GM18909 (cell line): ENCODE data around the gene METRNL.

Experiments used
- ATAC-seq: cut with Tn5 transposase; IDR thresholded peaks from one replicate; pipeline ENCODE4 v1.9.1; 2021; ENCODE audit warnings: mild to moderate bottlenecking; ENCODE audit not compliant: unreplicated experiment, poor library complexity

The METRNL gene

DNA sequence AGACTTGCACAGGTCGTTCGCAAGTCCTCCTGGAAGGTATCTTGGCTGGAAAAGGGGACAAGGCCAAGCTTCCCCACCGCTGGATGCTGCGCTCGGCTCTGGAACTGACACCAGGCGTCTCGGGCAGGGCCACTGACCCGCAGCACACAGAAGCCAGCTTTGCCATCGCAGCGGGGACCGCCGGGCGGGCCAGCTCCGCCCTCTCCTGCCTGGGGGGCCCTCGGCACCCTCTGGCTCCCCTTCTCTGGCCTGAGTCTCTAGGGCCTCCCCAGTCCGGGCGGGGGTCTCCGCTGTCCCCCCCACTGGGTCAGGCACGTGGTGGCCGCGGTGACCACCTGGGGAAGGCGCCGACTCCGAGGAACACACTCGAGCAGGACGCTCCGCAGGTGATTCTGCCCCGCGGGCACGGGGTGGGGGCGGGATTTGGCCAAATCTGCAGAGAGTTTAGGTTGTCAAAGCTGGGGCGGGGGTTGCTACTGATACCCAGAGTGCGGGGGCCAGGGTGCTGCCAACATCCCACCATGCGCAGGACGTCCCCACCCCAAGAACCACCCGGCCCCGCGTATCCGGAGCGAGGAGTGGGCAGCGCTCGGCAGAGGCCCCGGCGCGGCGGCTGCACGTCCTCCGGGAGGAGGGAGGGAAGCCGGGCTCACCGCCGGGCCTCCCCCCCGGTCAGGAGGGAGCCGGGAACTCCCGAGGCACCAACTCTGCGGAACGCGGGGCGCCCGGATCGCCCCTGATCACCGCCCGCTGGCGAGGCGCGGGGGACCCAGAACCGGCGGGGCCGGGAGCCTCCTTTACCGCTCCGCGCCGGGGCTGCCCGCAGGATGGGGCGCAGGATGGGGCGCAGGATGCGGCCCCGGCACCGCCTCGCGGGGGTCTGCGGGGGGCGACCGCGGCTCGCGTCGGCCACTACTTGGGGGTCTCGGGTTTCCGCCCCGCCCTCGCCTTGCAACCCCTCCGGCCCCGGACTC, 744 bp upstream of the METRNL start:
- ATAC-seq: no peak

GRCh38 chr17:83079766-83080578, 563 bp downstream of the METRNL start:
- no peak for ATAC-seq

- no peak for ATAC-seq
Measured at GRCh38 chr17:83080579-83080857, 1.1 kb downstream of the METRNL start.

GRCh38 chr17:83080858-83081683, 1.7 kb downstream of the METRNL start:
- no peak for ATAC-seq

DNA sequence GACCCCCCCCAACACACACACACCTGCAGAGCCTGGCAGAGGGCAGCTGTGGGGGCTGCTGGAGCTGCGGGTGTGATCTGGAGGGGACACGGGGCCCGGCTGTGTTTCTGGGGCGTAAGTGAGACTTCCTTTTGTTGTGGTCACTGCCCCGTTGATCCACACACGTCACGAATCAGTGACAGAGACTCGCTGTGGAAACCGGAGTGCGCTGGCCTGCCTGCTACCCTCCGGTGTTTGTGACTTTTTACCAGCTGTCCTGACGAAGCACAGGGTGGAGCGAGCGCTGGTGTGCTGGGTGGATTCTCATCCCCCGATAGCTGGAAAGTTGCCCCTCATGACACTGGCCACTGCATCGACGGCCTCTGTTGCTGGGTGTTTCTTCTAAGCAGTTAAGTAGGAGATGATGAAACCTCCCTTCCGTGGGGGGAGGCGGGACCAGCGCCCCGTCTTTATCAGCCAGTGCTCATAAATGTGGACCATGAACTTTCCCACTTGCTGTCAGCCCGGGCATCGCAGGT, 2.3 kb downstream of the METRNL start:
- ATAC-seq: no peak

GRCh38 chr17:83082424-83082823, 3.0 kb downstream of the METRNL start:
- ATAC-seq: no peak

GRCh38 chr17:83082909-83083367, 3.5 kb downstream of the METRNL start:
- no peak for ATAC-seq

- ATAC-seq: no peak
Measured at GRCh38 chr17:83083368-83084201, 4.2 kb downstream of the METRNL start.

DNA sequence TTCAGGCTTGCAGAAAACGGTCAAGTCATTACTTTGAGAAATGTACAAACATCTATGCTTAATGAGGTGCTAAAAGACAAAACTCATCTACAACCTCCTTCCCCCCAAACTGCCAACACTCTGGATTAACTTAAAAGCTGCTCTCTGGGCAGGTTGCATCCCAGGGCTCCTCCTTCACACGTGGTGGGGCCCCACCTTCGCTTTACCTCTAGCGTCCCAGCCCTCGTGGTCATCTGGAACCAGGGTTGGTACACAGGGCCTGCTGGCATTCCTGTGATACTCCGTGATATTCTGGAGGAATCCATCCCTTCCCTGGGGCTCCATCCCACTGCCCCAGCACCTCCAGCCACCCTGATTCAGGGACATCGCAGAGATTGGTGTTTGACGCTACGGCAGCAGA, 4.8 kb downstream of the METRNL start:
- ATAC-seq: no peak

- no peak for ATAC-seq
Measured at GRCh38 chr17:83084621-83085056, 5.2 kb downstream of the METRNL start.

- ATAC-seq: no peak
Measured at GRCh38 chr17:83085103-83085502, 5.7 kb downstream of the METRNL start.

DNA sequence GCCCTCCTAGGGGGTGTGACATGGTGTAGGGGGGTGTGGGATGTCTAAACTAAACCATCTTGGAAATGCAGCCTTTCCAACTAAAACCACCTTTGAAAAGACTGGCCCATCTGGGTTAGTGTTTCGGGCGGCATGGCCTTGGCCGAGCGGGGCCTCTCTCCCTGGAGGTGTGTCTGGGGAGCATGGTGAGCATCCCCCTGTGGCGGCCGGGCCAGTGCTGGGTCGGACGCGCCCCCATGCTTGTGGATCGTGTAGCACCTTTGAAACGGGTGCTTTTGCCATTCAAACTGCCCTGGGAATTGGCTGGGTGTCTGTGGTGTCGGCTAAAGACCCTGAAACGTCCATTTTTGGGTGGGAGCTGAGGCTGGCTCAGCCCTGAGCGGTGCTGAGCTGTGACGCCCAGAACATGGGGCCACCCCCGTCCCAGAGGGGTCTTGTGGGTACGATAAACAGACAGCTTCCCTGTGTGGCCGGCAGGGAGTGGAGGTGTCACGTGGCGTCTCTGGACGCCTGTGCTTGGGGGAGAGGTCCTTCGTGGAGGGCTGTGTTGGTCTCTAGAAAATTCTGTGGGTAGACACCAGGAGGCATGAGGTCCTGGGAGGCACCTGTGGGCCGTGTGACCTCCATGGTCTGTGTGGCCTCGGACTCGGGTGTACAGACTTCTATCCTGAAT, 6.3 kb downstream of the METRNL start:
- ATAC-seq: no peak

DNA sequence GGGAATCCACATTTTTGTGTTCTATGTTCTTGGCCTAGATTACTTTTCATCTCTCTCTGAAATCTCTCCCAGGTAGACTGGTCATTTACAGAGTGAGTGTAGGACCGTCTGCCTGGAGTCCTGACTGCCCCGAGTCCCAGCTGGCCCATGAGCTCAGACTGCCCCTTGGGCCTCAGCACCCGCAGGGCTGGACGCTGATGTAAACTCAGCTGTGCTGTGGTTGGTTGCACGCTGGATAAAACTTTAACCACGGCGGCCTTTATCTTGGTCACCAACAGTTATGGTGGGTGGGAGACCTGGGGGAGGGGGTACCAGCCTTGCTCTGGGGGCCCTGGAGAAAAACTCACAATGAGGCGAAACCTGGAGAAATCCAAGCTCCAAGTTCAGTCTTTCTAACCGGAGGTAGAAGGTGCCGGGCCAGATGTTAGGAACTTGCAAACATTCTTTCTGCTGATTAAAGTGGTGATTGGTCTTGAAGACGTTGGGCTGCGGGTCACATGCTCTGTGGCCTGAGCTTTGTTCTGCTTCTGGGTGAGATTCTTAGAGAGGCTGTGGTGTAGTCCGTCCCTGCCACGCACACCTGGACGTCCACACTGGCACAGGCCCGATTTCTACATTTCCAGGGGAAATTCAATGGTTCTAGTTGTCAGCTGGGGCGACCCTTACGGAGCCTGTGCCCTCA, 6.9 kb downstream of the METRNL start:
- ATAC-seq: no peak

- no peak for ATAC-seq
Measured at GRCh38 chr17:83086907-83087787, 7.7 kb downstream of the METRNL start.

GRCh38 chr17:83087788-83088360, 8.5 kb downstream of the METRNL start:
- ATAC-seq: no peak

GRCh38 chr17:83088451-83088850, 9.0 kb downstream of the METRNL start:
- ATAC-seq: no peak

DNA sequence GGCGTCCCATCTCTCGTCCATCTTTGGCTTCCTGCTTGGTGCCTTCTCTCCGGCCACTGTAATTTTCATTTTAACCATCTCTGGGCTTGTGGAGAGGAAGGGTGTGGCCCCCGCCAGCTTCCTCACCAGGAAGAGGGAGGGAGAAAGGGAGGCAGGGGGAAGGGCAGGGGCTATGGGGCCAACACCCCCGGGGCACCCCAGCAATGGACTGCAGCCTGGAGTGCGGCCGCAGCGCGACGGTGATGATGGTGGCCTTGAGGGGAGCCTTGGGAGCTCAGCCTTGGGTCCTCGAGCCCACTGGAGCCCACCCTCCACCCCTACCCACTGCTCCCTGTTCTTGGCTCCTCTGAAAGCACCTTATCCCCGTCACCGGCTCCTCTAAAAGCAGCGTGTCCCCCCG, 9.5 kb downstream of the METRNL start:
- ATAC-seq: no peak
